H9 (cell line): ENCODE data around the gene LAMP1. TPM values are rescaled to one million over a fixed set of nuclear protein-coding genes. Genes with fewer than 3 reads are reported as not detected.
A peak's percentile ranks its signal among the peaks of the same experiment; 100 is the strongest.

Experiments
- DNase-seq: peaks from one replicate; pipeline ENCODE4 v3.0.0-alpha.2; 2017
- H2AFZ ChIP-seq: one replicate; pipeline ENCODE4 v1.6.1; 2013; ENCODE audit warnings: mild to moderate bottlenecking, low read length, control low read depth, moderate library complexity
- H2AK5ac ChIP-seq: 2 replicates; pipeline ENCODE4 v1.6.1; 2013; ENCODE audit warnings: low read length, control low read depth, mixed read lengths; ENCODE audit not compliant: insufficient read length
- H2BK120ac ChIP-seq: one replicate; pipeline ENCODE4 v1.6.1; 2013; ENCODE audit warnings: low read depth, mild to moderate bottlenecking, low read length, control low read depth, inconsistent platforms; ENCODE audit not compliant: poor library complexity, severe bottlenecking
- H2BK12ac ChIP-seq: 2 replicates; pipeline ENCODE4 v1.6.1; 2013; ENCODE audit warnings: low read length, control low read depth, mixed read lengths, low read depth; ENCODE audit not compliant: insufficient read length
- H2BK15ac ChIP-seq: 2 replicates; pipeline ENCODE4 v1.6.1; 2013; ENCODE audit warnings: low read depth, low read length, control low read depth
- H2BK20ac ChIP-seq: one replicate; pipeline ENCODE4 v1.6.1; 2013; ENCODE audit warnings: low read depth, mild to moderate bottlenecking, low read length, control low read depth, inconsistent platforms; ENCODE audit not compliant: poor library complexity, severe bottlenecking
- H2BK5ac ChIP-seq: 2 replicates; pipeline ENCODE4 v1.6.1; 2013; ENCODE audit warnings: low read length, control low read depth, mixed read lengths; ENCODE audit not compliant: insufficient read length
- H3K14ac ChIP-seq: 2 replicates; pipeline ENCODE4 v1.6.1; 2013; ENCODE audit warnings: low read length, control low read depth; ENCODE audit not compliant: insufficient read depth
- H3K18ac ChIP-seq: 2 replicates; pipeline ENCODE4 v1.6.1; 2013; ENCODE audit warnings: low read depth, mild to moderate bottlenecking, mixed read lengths, low read length, control low read depth; ENCODE audit not compliant: insufficient read length
- H3K23ac ChIP-seq: 2 replicates; pipeline ENCODE4 v1.6.1; 2013; ENCODE audit warnings: low read length, control low read depth, mixed read lengths, low read depth; ENCODE audit not compliant: insufficient read length
- H3K23me2 ChIP-seq: 2 replicates; pipeline ENCODE4 v1.6.1; 2013; ENCODE audit warnings: low read depth, mild to moderate bottlenecking, mixed read lengths, low read length, control low read depth; ENCODE audit not compliant: insufficient read length, poor library complexity, severe bottlenecking
- H3K27ac ChIP-seq: 2 replicates; pipeline ENCODE4 v1.5.1; 2013; ENCODE audit warnings: low read length, control low read depth, mixed read lengths, low read depth; ENCODE audit not compliant: insufficient read length
- H3K27me3 ChIP-seq: 2 replicates; pipeline ENCODE4 v1.6.1; 2013; ENCODE audit warnings: low read length, control low read depth, inconsistent platforms; ENCODE audit not compliant: insufficient read depth
- H3K4ac ChIP-seq: 2 replicates; pipeline ENCODE4 v1.6.1; 2013; ENCODE audit warnings: low read depth, mild to moderate bottlenecking, control low read depth, inconsistent platforms, low read length, moderate library complexity
- H3K4me1 ChIP-seq: 2 replicates; pipeline ENCODE4 v1.6.1; 2013; ENCODE audit warnings: low read length, control low read depth, inconsistent platforms; ENCODE audit not compliant: insufficient read depth
- H3K4me2 ChIP-seq: 2 replicates; pipeline ENCODE4 v1.6.1; 2013; ENCODE audit warnings: low read length, control low read depth, mixed read lengths; ENCODE audit not compliant: insufficient read length, insufficient read depth
- H3K56ac ChIP-seq: 2 replicates; pipeline ENCODE4 v1.6.1; 2013; ENCODE audit warnings: low read depth, mild to moderate bottlenecking, mixed read lengths, low read length, control low read depth; ENCODE audit not compliant: insufficient read length
- H3K79me1 ChIP-seq: 2 replicates; pipeline ENCODE4 v1.6.1; 2013; ENCODE audit warnings: low read depth, mild to moderate bottlenecking, moderate library complexity, low read length, control low read depth, inconsistent platforms; ENCODE audit not compliant: insufficient read depth, poor library complexity, severe bottlenecking
- H3K79me2 ChIP-seq: 2 replicates; pipeline ENCODE4 v1.6.1; 2013; ENCODE audit warnings: low read length, control low read depth, inconsistent platforms; ENCODE audit not compliant: insufficient read depth
- H3K9ac ChIP-seq: 2 replicates; pipeline ENCODE4 v1.6.1; 2013; ENCODE audit warnings: low read length, control low read depth, mixed read lengths; ENCODE audit not compliant: insufficient read length; ENCODE audit errors: extremely low read depth
- H3K9me3 ChIP-seq: one replicate; pipeline ENCODE4 v1.6.1; 2013; ENCODE audit warnings: low read depth, low read length, inconsistent platforms; ENCODE audit not compliant: control insufficient read depth
- H3T11ph ChIP-seq: one replicate; pipeline ENCODE4 v1.6.1; 2013; ENCODE audit warnings: mild to moderate bottlenecking, low read length, control low read depth, inconsistent platforms
- H4K20me1 ChIP-seq: one replicate; pipeline ENCODE4 v1.6.1; 2013; ENCODE audit not compliant: control insufficient read depth, insufficient read length, insufficient read depth
- H4K5ac ChIP-seq: 2 replicates; pipeline ENCODE4 v1.6.1; 2013; ENCODE audit warnings: low read depth, mild to moderate bottlenecking, mixed read lengths, low read length, control low read depth; ENCODE audit not compliant: insufficient read length
- H4K8ac ChIP-seq: replicated peaks from 2 replicates; pipeline ENCODE4 v1.6.1; 2013; ENCODE audit warnings: low read length, control low read depth, mixed read lengths, low read depth; ENCODE audit not compliant: insufficient read length
- H4K91ac ChIP-seq: 2 replicates; pipeline ENCODE4 v1.6.1; 2013; ENCODE audit warnings: low read depth, mild to moderate bottlenecking, moderate library complexity, mixed read lengths, low read length, control low read depth; ENCODE audit not compliant: insufficient read length
- H3K27ac Mint-ChIP-seq, 3 experiments: 2 replicates in 2 of 3; 3 replicates in 1 of 3; pipeline ENCODE4 v1.8.0; 2020 to 2021; ENCODE audit warnings: mixed read lengths in 3 of 3, mild to moderate bottlenecking in 1 of 3, moderate library complexity in 1 of 3
- H3K27me3 Mint-ChIP-seq: 2 replicates; pipeline ENCODE4 v1.8.0; 2021; ENCODE audit warnings: low read depth, mild to moderate bottlenecking, moderate library complexity, mixed read lengths
- H3K36me3 Mint-ChIP-seq, 3 experiments: 2 replicates in 2 of 3; 3 replicates in 1 of 3; pipeline ENCODE4 v1.8.0; 2020 to 2021; ENCODE audit warnings: low read depth in 3 of 3, mixed read lengths in 3 of 3; ENCODE audit not compliant: insufficient read depth in 1 of 3
- H3K4me1 Mint-ChIP-seq, 2 experiments: 2 replicates each; pipeline ENCODE4 v1.8.0; 2020; ENCODE audit warnings: mixed read lengths in 2 of 2
- H3K4me3 Mint-ChIP-seq, 2 experiments: 2 replicates in 1 of 2; 3 replicates in 1 of 2; pipeline ENCODE4 v1.8.0; 2020 to 2021; ENCODE audit warnings: mild to moderate bottlenecking in 2 of 2, mixed read lengths in 2 of 2, moderate library complexity in 1 of 2
- H3K9me3 Mint-ChIP-seq, 2 experiments: 2 replicates in 1 of 2; 3 replicates in 1 of 2; pipeline ENCODE4 v1.8.0; 2020; ENCODE audit warnings: mild to moderate bottlenecking in 2 of 2, mixed read lengths in 2 of 2, moderate library complexity in 1 of 2
- CTCF ChIP-seq: fragments of 200-600 bp; sonication (generic); conservative IDR thresholded peaks from 3 replicates; pipeline ENCODE4 v1.8.0; 2021; ENCODE audit warnings: antibody characterized with exemption, mild to moderate bottlenecking
- WGBS: extraction: QIAGEN DNeasy Blood & Tissue Kit; methylation state at CpG from one replicate; pipeline ENCODE4 v1.1.7; 2013; ENCODE audit warnings: missing lambda C conversion rate, low lambda C conversion rate, mixed read lengths; ENCODE audit not compliant: insufficient read length; ENCODE audit errors: extremely low coverage; 5-methylcytosine and 5-hydroxymethylcytosine counted together
- total RNA-seq: library from RNA; stranded (reverse); gene quantifications from 2 replicates; pipeline ENCODE4 v1.2.1, GENCODE V29; 2021

Gene LAMP1
- total RNA-seq, 1 experiment from 2014 or later: 131 TPM

- no peak overlapping the region for H2BK5ac ChIP-seq
- H3K4me1 ChIP-seq: no peaks in the 10 kb centered on the region
- Mint-ChIP-seq H3K36me3 (peaks cover 39 to 71% (median 66%) of the 10 kb centered on the region in 3 experiments; a peak in 6 of 7 replicates), H3K27ac (no peak overlapping the region; a peak in 1 of 7 replicates), H3K9me3 (no peaks in the 10 kb centered on the region), H3K27me3 (no peaks in the 10 kb centered on the region), H3K4me3 (no peak overlapping the region), H3K4me1 (no peaks in the 10 kb centered on the region; a peak in 2 of 4 replicates)
- DNase-seq: peak; percentile 88
- H3K9me3 ChIP-seq: no peaks in the 10 kb centered on the region
- no peak overlapping the region for H4K5ac ChIP-seq
- no peak overlapping the region for H2BK20ac ChIP-seq
- H2AK5ac ChIP-seq: no peak overlapping the region
- no peaks in the 10 kb centered on the region for H3K79me1 ChIP-seq
- H3K79me2 ChIP-seq: no peaks in the 10 kb centered on the region
- no peak for TF ChIP-seq CTCF
- H4K8ac ChIP-seq: no peak overlapping the region
- H3T11ph ChIP-seq: no peak overlapping the region
- WGBS: no CpG with 5 or more reads among the region's 17 CpGs
- H3K18ac ChIP-seq: no peak overlapping the region
- H3K4me2 ChIP-seq: no peak overlapping the region
- no peaks in the 10 kb centered on the region for H4K20me1 ChIP-seq
- H3K9ac ChIP-seq: no peak overlapping the region
- no peak overlapping the region for H4K91ac ChIP-seq
- H2BK12ac ChIP-seq: no peak overlapping the region
- H3K27me3 ChIP-seq: no peaks in the 10 kb centered on the region
- no peak overlapping the region; the same call in 1 of the 2 replicates for H3K14ac ChIP-seq
- no peak overlapping the region for H3K27ac ChIP-seq
- H2BK120ac ChIP-seq: no peak overlapping the region
- no peak overlapping the region for H2AFZ ChIP-seq
- H3K23me2 ChIP-seq: no peaks in the 10 kb centered on the region
- H2BK15ac ChIP-seq: no peak overlapping the region
- H3K56ac ChIP-seq: no peak overlapping the region
- H3K23ac ChIP-seq: no peak overlapping the region
- H3K4ac ChIP-seq: no peak overlapping the region
Observed at GRCh38 chr13:113337556-113337955, 40.5 kb downstream of the LAMP1 start.
